DLD1 (cell line): Measurements from ENCODE around the gene CAMTA1.
"Not testable (repeated sequence)": the region's sequence is repeated elsewhere in the genome, so short reads cannot be mapped to it uniquely, and the experiment has no call there.

Experiments used
- in situ Hi-C: cut with HindIII; loops from 2 replicates; pipeline ENCODE4 v1.10.0; 2017; ENCODE audit warnings: low sequenced_read_pairs

Gene CAMTA1

DNA sequence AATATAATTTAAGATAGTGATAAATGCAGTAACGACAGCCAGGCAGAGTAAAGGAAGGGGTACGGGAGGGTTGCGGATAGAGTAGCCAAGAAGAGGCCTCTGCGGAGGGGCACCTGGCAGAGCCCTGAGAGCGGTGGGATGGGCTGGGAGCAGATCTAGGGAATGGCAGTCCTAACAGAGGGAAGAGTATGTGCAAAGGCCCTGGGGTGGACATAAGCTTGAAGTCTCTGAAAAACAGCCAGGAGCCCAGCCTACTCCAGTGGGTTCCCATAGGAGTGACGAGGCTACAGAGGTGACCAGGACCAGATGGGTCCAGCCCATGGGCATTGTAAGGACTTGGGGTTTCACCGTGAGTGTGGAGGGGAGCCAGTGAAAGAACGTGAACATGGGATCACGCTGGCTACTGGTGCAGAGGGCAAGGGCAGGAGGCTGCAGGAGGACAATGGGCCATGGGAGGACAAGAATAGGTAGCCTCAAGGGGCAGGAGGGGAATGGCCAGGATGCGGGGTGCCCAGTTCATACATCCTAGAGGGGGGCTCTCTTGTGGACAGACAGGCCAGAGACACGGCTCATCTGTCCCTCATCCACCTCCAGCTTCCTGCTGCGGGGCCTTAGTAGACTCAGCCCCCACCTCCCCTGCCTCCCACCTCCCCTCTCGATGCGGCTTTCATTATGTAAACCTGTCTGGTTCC lies 800.1 kb downstream of the CAMTA1 start:
- in situ Hi-C loops, result no loop called here

DNA sequence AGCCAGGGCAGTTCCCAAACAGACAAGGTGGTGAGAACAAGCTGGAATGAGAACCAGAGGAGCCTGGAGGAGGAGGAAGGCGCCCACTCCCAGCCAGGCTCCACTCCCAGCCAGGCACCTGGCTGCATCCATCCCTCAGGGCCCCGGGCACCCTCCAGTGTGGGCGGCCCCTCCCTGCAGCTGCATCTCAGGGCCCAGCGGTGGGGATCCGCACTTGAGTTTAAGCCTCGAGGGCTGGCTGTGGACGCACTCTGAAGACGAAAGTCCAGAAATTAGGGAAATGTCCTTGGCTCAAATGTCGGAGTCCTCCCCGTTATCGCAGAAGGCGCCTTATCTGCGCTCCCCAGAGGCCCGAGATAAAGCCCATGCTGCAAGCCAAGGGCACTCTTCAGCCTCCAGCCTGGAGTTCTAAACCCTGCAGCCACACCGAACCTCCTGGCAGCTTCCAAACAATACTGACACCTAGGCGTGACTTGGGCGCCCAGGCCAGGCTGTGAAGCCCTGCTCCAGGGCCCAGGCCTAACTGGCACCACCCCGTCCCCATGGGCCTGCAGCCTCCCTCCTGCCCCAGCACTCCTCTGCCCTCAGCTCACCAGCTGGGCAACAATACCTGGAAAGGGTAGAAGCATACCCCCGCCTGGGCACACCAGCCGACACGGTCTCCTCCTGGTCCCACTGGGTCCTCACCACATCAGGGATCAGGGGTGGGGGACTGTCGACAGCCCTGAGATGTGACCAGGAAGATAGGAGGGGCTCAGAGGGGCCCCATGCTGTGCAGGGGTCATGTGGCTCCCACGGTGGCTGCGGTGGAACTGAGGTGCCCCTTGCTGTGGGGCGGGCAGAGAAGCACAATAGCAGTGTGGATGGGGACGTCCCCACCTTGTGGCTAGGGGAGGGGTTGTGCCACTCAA lies 801.0 kb downstream of the CAMTA1 start:
- in situ Hi-C loops, result no loop called here

DNA sequence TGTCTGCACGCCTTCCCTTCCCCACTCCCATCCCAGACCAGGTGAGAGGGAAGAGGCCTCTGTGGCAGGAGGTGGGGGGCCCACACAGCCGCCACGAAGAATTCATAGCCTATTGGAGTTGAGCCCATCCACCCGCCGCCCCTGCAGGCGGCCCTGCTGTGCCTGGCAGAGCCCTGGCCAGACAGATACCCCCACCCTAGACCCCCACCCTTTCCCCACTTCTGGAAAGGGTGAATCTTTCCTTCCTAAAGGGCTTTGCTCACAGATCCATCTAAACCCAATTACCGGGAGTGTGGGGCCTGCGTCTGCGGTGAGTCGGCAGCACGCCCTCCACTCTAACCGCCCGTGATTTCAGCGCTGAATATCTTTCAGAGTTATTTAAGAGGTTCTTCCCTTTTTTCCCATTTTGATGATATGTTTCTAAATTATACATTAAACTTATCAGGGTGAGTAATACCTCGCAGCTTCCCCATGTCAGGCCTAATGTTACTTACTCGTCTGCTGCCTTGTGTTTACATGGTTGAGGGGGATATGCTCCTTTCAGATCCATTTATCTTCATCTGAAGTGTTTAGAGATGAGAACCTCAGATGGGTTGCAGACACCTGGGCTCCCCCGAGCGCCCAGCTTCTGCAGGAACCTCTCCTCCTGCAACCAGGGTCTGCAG lies 802.0 kb downstream of the CAMTA1 start:
- in situ Hi-C loops, result no loop called here

DNA sequence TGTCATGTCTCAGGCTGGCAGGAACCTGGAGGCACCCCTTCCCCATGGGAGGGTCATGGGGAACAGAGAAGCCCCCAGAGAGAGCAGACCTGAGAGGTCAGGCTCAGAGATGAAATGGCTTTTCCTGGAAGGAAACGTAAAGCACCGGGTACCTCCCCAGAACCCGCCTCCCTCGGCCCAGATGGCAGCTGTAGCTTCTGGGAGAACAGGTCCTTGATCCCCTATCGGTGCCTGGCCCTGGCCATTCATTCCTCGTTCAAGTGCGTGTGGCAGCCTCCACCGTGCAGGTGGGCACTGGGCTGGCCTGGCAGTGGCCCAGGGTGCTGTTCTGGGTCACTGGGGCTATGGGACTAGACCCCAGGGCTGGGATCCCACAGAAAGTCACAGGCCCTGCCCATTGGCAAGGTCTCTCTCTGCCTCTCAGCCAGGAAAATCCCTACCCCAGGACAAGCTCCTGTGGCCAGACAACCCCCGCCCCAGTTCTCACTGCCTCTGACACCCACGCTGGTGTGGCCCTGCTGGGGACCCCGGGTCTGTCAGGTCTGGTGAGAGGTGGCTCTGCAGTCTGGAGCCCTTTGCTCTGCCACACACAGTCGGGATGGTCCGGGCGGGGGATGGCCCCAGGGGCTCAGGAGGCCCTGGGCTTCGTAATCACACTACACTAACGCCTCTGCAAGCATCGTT lies 802.7 kb downstream of the CAMTA1 start:
- in situ Hi-C loops, result no loop called here

DNA sequence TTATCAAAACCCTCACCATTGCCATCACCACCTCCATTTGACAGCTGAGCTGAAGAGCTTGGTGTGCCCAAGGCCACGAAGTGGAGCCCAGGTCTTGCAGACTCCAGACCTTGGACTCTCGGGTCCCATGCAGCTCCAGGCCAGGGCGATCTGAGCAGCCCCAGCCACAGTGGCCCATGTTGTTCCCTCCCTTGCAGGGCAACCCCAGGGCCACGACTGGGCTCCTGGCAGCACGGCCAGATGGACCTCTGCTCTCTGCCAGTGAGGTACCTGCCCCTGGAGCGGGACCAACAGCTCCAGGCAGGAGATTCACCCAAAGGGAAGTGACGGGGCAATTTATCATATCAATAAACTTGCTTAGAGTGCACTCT lies 803.2 kb downstream of the CAMTA1 start:
- in situ Hi-C loops, result no loop called here

DNA sequence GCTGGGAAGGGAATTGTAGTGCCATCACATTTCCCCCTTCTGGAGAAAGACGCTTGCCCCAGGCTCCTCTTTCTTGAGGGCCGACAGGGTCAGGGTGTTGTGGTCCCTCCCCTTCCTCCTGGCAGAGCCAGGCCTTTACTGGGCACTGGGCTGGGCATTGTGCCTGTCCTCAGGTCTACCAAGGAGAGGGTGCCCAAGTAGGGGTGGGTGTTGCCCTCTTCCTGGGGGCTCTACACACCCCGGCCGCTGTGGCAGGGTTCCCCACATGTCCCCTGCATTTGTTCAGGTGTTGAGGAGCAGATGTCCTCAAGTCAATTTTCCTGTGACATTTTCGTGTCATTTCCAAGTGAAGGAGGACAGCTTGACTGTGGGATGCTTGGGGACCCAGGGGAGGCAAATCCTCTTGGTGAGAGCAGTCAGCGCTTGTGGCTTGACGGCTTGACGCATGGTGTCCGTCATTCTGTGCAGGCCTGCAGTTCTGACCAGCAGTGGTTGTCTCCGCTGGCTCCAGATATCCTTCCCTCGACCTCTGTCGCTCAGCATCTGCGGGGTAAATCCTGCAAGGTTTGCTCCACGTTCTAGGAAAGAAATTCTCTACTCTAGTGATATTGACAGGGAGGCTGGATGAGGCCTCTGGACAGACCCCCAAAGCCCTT lies 804.0 kb downstream of the CAMTA1 start:
- in situ Hi-C loops, result no loop called here

DNA sequence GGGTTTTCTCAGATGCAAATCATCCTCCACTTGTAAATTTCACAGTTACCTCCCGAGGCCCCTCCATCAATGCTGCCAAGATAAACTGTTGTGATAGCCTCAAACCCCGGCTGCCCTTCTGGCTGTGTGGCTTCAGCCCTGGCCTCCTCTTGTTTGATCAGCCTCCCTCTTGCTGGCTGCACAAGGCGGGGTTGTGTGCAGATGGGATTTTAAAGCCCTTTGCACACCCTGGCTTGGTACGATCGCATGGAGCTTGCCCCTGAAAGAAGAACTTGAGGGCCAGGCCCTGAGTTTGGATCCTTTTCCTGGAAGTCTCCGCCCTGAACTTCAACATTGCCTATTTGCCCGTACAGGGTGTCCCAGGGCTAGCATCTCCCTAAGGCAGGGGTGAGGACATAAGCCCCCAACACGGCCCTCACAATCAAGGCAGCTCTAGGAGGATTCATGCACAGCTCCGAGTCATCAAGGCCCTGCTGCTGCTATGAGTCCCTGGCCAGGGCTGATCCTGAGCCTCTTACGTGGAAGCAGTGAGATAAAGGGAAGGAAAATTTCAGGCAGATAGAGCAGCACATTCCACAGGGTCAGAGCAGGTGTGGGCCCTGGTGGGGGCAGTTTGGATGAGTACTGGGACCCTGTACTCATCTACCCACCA lies 804.6 kb downstream of the CAMTA1 start:
- in situ Hi-C loops, result no loop called here

DNA sequence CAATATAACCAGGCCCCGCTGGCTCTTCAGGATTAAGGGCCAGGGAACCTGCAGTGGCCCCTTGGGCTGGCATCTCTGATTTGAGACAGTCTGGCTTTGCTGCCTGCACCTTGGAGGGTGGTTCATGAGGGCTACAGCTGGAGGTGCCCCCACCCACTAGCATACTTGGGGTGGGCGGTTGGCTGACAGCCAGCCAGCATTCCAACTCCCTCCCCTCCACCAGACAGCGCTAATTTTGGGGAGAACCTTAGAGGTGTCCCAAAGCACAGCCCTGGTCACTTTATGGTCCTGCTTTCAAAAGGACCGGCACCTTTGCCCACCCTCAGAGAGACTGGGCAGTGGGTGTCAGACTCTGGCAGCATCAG lies 805.2 kb downstream of the CAMTA1 start:
- in situ Hi-C loops, result no loop called here

DNA sequence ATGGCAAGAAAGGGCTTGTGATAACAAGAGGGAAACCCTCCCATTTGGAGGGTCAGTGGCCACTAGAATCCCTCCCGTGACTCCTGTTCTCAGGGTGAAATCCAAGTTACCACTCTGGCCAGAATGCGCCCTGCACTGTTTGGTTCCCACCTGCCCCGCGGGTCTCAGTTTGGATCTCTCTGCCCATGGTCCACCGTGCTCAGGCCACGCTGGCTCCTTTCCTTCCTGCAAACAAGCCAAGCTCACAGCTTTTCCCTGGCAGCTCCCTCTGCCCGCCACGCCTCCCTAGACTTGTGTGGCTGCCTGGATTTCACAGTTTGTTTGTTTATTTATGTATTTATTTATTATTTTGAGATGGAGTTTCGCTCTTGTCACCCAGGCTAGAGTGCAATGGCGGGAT lies 806.3 kb downstream of the CAMTA1 start:
- in situ Hi-C loops, result no loop called here

DNA sequence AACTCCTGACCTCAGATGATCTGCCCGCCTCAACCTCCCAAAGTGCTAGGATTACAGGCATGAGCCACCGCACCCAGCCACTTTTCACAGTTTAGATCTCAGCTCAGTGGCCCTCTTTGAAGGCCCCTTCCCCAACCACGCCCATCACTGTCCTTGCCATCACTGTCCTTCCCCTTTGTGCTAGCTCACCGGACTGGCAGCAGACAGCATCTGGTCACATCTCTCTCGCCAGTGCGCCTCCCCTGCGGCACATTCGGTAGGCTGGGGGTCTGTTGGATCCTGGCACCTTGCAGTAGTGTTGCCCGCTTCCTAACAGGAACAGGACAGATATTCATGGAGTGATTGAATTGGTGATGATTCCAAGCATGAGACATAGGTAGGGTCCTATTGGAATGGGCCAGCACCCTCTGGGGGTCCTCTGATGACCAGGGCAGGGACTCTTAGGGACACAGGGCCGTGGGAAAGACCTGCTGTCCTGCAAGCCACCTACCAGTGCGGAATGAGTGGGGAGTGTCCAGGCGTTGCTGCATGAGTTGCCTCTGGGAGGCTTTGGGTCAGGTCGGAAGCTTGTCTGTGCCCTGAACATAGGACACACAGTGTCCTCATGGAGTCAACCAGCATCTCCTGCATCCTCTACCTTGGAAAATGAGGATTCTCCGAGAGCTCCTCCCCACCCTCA lies 807.0 kb downstream of the CAMTA1 start:
- in situ Hi-C loops, result no loop called here

DNA sequence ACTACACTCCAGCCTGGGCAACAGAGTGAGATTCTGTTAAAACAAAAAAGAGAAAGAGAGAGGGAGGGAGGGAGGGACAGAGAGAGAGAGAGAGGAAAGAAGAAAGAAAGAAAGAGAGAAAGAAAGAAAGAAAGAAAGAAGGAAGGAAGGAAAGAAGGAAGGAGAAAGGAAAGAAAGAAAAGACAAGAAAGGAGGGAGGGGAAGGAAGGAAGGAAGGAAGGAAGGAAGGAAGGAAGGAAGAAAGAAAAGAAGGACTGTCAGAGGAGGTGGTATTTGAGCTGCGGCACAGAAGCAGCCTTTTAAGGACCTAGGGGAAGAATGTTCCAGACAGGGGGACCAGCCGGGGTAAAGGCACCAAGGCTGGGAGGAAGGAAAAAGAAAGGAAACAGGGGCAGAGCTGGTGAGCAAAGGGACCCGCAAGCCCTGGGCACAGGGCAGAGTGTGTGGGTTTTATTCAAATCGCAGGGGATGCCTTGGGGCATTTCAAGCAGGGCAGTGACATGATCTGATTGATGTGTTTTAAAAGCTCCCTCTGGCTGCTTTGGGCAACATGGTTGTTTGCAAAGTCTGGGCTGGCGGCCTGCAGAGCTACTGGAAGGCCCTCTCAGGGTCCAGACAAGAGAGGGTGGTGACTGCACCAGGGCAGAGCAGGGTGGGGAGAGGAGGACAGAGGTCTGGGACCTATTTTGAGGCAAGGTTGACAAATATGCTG lies 808.9 kb downstream of the CAMTA1 start:
- in situ Hi-C loops, result no loop called here

DNA sequence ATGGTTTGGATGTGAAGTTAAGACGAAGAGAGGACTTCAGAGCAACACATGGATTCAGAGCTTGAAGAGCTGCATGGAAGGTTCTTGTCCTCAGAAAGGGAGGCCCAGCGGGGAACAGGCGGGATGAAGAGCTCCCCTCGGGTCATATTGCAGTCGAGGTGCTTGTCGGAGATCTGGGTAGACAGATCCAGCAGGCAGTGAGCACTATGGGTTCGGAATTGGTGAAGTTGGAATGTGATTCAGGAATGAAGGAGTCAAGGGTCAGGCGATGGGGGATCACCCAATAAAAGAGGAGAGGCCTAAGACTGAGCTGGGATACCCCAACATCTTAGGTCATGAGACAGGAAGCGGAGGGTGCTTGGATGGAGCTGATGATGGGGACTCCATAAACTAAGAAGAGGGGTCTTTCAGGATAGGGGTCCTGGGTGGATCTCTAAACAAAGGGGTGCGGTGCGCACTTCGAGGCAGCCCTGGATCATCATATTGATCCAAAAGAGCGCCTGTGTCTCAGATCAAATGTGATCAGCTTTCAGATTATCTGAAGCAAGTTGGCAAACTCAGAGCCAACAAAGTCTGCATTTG lies 809.6 kb downstream of the CAMTA1 start:
- in situ Hi-C loops, result no loop called here

DNA sequence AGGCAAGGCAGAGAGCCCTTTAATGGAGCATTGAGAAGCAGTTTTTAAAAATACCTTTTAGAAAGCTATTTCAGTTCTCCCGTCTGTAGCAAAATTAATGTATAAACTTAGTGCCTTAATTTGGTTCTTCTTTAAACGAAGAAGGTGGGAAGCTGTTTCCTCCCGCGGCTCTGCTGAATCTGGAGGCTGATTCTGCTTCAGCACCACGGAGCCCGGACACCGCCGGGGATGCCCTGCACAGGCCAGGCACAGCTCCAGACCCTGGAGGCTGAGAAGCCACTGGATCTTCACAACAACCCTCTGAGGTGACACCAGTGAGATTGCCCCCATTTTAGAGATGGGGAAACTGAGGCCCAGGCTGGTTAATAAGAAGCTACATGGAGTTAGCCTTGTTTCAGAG lies 810.1 kb downstream of the CAMTA1 start:
- in situ Hi-C loops, result no loop called here

DNA sequence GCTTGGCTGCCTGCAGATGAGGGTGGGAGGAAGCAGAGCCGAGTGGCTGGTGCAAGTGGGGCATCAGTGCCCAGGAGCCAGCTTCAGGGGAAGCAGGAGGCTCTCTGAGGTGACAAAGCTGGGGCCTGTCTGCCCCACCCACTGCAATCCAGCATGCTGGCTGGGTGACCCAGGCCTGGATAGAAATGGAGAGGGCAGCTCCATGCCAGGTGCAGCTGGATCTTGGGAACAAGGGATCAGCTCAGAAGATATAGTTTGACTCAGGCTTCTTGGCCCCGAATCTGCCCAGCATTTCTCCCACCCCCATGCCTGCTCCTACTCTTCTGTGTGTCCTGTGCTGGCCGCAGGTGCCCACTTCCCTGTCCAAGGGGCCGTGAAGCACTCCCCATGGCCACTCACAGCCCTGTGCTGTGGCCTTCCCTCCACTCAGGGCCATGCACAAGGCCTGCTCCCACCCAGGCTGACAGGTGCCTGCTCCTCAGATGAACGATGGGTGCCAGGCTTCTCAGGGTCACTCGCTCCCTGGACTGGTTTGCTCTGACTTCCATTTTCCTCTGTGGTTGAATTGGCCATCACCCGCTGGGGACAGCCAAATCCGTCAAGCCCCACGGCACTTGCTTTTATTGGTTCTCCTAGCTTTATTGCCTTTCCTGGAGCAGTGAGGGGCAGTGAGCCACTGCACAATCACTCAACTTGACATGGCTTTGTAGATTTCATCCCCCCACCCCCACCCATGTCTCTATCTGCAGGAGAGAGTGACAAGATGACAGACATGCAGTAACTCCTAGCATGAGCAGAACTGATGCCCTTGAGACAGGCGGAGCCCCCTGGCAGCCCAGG lies 811.1 kb downstream of the CAMTA1 start:
- in situ Hi-C loops, result no loop called here

DNA sequence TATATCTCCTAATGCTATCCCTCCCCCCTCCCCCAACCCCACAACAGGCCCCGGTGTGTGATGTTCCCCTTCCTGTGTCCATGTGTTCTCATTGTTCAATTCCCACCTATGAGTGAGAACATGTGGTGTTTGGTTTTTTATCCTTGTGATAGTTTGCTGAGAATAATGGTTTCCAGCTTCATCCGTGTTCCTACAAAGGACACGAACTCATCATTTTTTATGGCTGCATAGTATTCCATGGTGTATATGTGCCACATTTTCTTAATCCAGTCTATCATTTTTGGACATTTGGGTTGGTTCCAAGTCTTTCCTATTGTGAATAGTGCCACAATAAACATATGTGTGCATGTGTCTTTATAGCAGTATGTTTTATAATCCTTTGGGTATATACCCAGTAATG lies 812.8 kb downstream of the CAMTA1 start:
- in situ Hi-C loops, result not testable (repeated sequence)

DNA sequence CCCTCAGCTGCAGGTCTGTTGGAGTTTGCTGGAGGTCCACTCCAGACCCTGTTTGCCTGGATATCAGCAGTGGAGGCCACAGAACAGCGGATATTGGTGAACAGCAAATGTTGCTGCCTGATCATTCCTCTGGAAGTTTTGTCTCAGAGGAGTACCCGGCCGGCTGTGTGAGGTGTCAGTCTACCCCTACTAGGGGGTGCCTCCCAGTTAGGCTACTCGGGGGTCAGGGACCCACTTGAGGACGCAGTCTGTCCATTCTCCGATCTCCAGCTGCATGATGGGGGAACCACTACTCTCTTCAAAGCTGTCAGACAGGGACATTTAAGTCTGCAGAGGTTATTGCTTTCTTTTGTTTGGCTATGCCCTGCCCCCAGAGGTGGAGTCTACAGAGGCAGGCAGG lies 819.7 kb downstream of the CAMTA1 start:
- in situ Hi-C loops, result not testable (repeated sequence)

DNA sequence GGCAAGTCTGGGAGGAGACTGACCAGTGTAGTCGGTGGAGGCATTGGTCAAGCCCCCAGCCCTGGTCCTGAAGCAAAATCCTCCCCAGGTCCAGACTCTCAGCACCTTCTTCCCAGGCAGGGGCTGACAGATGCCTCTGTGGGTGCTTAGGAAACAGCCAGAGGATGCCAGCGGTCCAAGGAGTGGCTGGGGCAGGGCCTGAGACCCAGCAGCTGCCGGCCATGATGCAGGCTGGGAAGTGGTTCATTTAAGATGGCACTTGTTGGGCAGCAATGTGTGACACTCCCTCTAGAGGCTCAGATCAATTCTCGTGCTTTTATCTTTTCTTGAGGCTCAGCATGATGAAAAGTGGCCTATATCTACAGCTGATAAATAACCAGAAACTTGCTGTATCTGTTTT lies 820.8 kb downstream of the CAMTA1 start:
- in situ Hi-C loops, result no loop called here

DNA sequence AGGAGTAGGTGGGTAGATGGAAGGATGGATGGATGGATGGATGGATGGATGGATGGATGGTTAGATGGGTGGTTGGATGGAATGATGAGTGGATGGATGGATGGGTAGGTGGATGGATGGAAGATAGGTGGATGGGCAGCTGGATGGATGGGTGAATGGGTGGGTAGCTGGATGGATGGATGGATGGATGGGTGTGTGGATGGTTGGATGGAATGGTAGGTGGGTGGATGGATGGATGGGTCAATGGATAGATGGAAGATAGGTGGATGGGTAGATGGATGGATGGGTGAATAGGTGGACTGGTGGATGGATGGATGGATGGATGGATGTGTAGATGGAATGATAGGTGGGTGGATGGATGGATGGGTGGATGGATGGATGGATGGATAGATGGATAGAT lies 821.8 kb downstream of the CAMTA1 start:
- in situ Hi-C loops, result no loop called here
